ENCODE measurements around the gene BCAP31. TPM values are rescaled to one million over a fixed set of nuclear protein-coding genes. Genes with fewer than 3 reads are reported as not detected.

Gene BCAP31
- total RNA-seq, 5 donors from 2014 or later (not counting 1 experiment from before 2014, with no cell fraction given), result 90.1 to 124 (median 107) TPM

Other genes starting within 250 kb of the BCAP31 start
- gene BGN, start 229.4 kb downstream of the BCAP31 start, total RNA-seq, result under 1 TPM in 3 of 5 donors, not detected in 2; 0.25 to 0.70 (median 0.30) TPM
- gene ATP2B3, start 206.7 kb downstream of the BCAP31 start, total RNA-seq, result under 1 TPM in 1 of 5 donors, not detected in 4; 0.13 TPM
- 10 to 100 TPM; 12.5 to 29.8 (median 25.5) TPM for gene CCNQ, start 125.2 kb downstream of the BCAP31 start, total RNA-seq
- under 1 TPM in 2 of 5 donors, not detected in 3; 0.13 to 0.19 TPM for gene DUSP9, start 77.2 kb downstream of the BCAP31 start, total RNA-seq
- gene PNCK, start 50.6 kb downstream of the BCAP31 start, total RNA-seq, result 1 to 10 TPM in 1 of 5 donors, not detected in 4; 1.0 TPM
- 1 to 10 TPM in 4 of 5 donors, under 1 TPM in 1; 0.89 to 2.3 (median 1.9) TPM for gene SLC6A8, start 36.5 kb downstream of the BCAP31 start, total RNA-seq
- gene ABCD1, start 469 bp upstream of the BCAP31 start, total RNA-seq, result 10 to 100 TPM in 1 of 5 donors, 1 to 10 TPM in 4; 6.9 to 10.7 (median 7.9) TPM
- under 1 TPM in 4 of 5 donors, not detected in 1; 0.28 to 0.47 (median 0.43) TPM for gene PLXNB3, start 39.9 kb upstream of the BCAP31 start, total RNA-seq
- gene SRPK3, start 56.7 kb upstream of the BCAP31 start, total RNA-seq, result not detected
- gene IDH3G, start 70.0 kb upstream of the BCAP31 start, total RNA-seq, result 10 to 100 TPM; 47.7 to 54.6 (median 51.8) TPM
- 100 to 1,000 TPM; 179 to 221 (median 209) TPM for gene SSR4, start 70.3 kb upstream of the BCAP31 start, total RNA-seq
- gene PDZD4, start 106.2 kb upstream of the BCAP31 start, total RNA-seq, result 10 to 100 TPM in 2 of 5 donors, 1 to 10 TPM in 3; 3.7 to 51.3 (median 9.0) TPM
- 1 to 10 TPM; 1.4 to 6.0 (median 4.0) TPM for gene L1CAM, start 161.8 kb upstream of the BCAP31 start, total RNA-seq
- gene AVPR2, start 180.3 kb upstream of the BCAP31 start, total RNA-seq, result not detected
- gene ARHGAP4, start 201.9 kb upstream of the BCAP31 start, total RNA-seq, result 100 to 1,000 TPM; 420 to 485 (median 468) TPM
- 10 to 100 TPM; 53.3 to 98.2 (median 80.0) TPM for gene NAA10, start 210.7 kb upstream of the BCAP31 start, total RNA-seq
- 10 to 100 TPM; 10.2 to 23.5 (median 19.5) TPM for gene RENBP, start 220.3 kb upstream of the BCAP31 start, total RNA-seq
- 10 to 100 TPM; 67.1 to 73.4 (median 69.2) TPM for gene HCFC1, start 247.4 kb upstream of the BCAP31 start, total RNA-seq
- gene TMEM187, start 248.4 kb upstream of the BCAP31 start, total RNA-seq, result 10 to 100 TPM in 3 of 5 donors, 1 to 10 TPM in 2; 4.0 to 16.9 (median 14.1) TPM